HAP-1 (cell line): ENCODE results near the gene OR8G5.

Source experiments
- DNase-seq, 2 experiments: peaks; one replicate each; pipeline ENCODE4 v3.0.0-alpha.2; 2016 to 2020; ENCODE audit warnings: low spot score in 2 of 2
- H3K27me3 ChIP-seq: fragments of 250-450 bp; sonication (Bioruptor Pico); 2 replicates; pipeline ENCODE4 v1.5.1; 2020; ENCODE audit warnings: low read depth, mild to moderate bottlenecking, moderate library complexity
- H3K36me3 ChIP-seq: fragments of 250-450 bp; sonication (Bioruptor Pico); replicated peaks from 2 replicates; pipeline ENCODE4 v1.5.1; 2020; ENCODE audit warnings: mild to moderate bottlenecking
- H3K4me1 ChIP-seq: fragments of 250-450 bp; sonication (Bioruptor Pico); 2 replicates; pipeline ENCODE4 v1.5.1; 2020; ENCODE audit warnings: mild to moderate bottlenecking
- H3K4me3 ChIP-seq: fragments of 250-450 bp; sonication (Bioruptor Pico); 2 replicates; pipeline ENCODE4 v1.5.1; 2020; ENCODE audit warnings: mild to moderate bottlenecking, moderate library complexity
- H3K9me3 ChIP-seq: fragments of 250-450 bp; sonication (Bioruptor Pico); 2 replicates; pipeline ENCODE4 v1.5.1; 2020; ENCODE audit warnings: mild to moderate bottlenecking, moderate library complexity
- in situ Hi-C: fragments of 300-500 bp; cut with MboI; formaldehyde crosslinking; loops from 3 replicates; pipeline ENCODE4 v1.14.3; 2020; ENCODE audit warnings: low sequenced_read_pairs, inconsistent platforms, mixed read lengths

The OR8G5 gene

GRCh38 chr11:124307093-124307492 lies 50.9 kb downstream of the OR8G5 start:
- H3K4me1 ChIP-seq, result no peaks in the 10 kb centered on the region
- no peaks in the 10 kb centered on the region for H3K36me3 ChIP-seq
- in situ Hi-C loops, result no loop called here
- H3K4me3 ChIP-seq, result no peak overlapping the region
- H3K9me3 ChIP-seq, result no peaks in the 10 kb centered on the region
- H3K27me3 ChIP-seq, result no peaks in the 10 kb centered on the region
- no peak for DNase-seq

DNA sequence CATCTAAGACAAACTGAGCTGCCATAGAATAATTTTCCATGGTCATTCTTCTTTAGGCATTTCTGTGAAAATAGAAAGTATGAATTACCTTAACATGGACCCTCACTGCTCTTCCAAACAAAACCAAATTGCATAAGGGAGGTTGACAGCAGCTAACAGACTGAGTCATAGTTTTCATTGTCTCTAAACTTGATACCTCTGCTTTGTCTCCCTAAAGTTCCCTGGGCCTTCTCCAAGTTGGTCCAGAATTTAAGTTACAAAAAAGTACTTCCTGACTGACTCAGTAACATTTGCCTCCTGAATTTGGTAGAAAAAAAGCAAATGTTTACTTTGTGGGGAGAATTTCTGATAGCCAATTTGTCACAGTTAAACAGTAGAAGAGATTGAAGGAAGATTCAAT lies 54.5 kb downstream of the OR8G5 start:
- no peaks in the 10 kb centered on the region for H3K9me3 ChIP-seq
- H3K4me1 ChIP-seq, result no peaks in the 10 kb centered on the region
- no peaks in the 10 kb centered on the region for H3K36me3 ChIP-seq
- H3K27me3 ChIP-seq, result no peaks in the 10 kb centered on the region
- in situ Hi-C loops, result no loop called here
- no peak overlapping the region for H3K4me3 ChIP-seq
- DNase-seq, result no peak

GRCh38 chr11:124311269-124311668 lies 55.1 kb downstream of the OR8G5 start:
- no peaks in the 10 kb centered on the region for H3K4me1 ChIP-seq
- in situ Hi-C loops, result no loop called here
- no peaks in the 10 kb centered on the region for H3K9me3 ChIP-seq
- no peak overlapping the region for H3K4me3 ChIP-seq
- no peaks in the 10 kb centered on the region for H3K36me3 ChIP-seq
- no peak for DNase-seq
- no peaks in the 10 kb centered on the region for H3K27me3 ChIP-seq

- DNase-seq, result no peak
- in situ Hi-C loops, result no loop called here
- Histone ChIP-seq H3K4me3 (no peak overlapping the region), H3K9me3 (no peaks in the 10 kb centered on the region), H3K27me3 (no peaks in the 10 kb centered on the region), H3K36me3 (no peaks in the 10 kb centered on the region), H3K4me1 (no peaks in the 10 kb centered on the region)
Measured at GRCh38 chr11:124311670-124312069, 55.5 kb downstream of the OR8G5 start.

DNA sequence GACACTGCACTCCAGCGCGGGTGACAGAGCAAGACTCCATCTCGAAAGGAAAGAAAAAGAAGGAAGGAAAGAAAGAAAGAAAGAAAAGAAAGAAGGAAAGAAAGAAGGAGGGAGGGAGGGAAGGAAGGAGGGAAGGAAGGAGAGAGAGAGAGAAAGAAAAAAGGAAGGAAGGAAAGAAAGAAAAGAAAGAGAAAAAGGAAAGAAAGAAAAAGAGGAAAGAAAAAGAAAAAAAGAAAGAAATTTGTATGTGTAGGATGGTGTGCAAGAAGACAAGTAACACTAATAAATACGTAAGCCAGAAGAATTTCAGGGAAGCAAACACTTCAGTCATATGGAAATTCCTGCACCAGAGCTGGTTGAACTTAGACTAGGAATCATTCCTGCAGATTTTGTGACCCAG lies 57.0 kb downstream of the OR8G5 start:
- H3K4me1 ChIP-seq, result no peaks in the 10 kb centered on the region
- no peaks in the 10 kb centered on the region for H3K9me3 ChIP-seq

GRCh38 chr11:124313849-124314248 lies 57.7 kb downstream of the OR8G5 start, which contains the start of gene OR8D1:
TSS of gene OR8D1 (minus strand) at chr11:124313949. CDS start at chr11:124310766, 3,183 bp downstream.
- Histone ChIP-seq H3K27me3 (no peaks in the 10 kb centered on the region), H3K4me1 (no peaks in the 10 kb centered on the region), H3K9me3 (no peaks in the 10 kb centered on the region), H3K4me3 (no peak within 1 kb of the TSS), H3K36me3 (no peaks in the 10 kb centered on the region)
- no peak for DNase-seq
- in situ Hi-C loops, result no loop called here

More for the DNA sequence above, 57.0 kb downstream of the OR8G5 start:
- Histone ChIP-seq H3K4me3 (no peak overlapping the region), H3K27me3 (no peaks in the 10 kb centered on the region), H3K36me3 (no peaks in the 10 kb centered on the region)
- in situ Hi-C loops, result no loop called here
- no peak for DNase-seq

GRCh38 chr11:124315052-124315451 lies 58.9 kb downstream of the OR8G5 start:
- DNase-seq, result no peak
- H3K4me3 ChIP-seq, result no peak overlapping the region
- H3K36me3 ChIP-seq, result no peaks in the 10 kb centered on the region
- H3K27me3 ChIP-seq, result no peaks in the 10 kb centered on the region
- H3K4me1 ChIP-seq, result no peaks in the 10 kb centered on the region
- H3K9me3 ChIP-seq, result no peaks in the 10 kb centered on the region
- in situ Hi-C loops, result no loop called here
